GM12865 (cell line): ENCODE measurements around the gene MFSD6.

ENCODE experiments used
- DNase-seq: peaks from one replicate; pipeline ENCODE4 v3.0.0; 2010; ENCODE audit warnings: low read depth
- H3K4me3 ChIP-seq: 2 replicates; pipeline ENCODE4 v1.5.1; 2011; ENCODE audit warnings: mild to moderate bottlenecking, low read depth, low read length, control low read depth
- CTCF ChIP-seq: IDR thresholded peaks from 2 replicates; pipeline ENCODE4 v1.5.1; 2011; ENCODE audit warnings: low read length, control low read depth, low read depth, inconsistent platforms; ENCODE audit not compliant: insufficient read depth; ENCODE audit errors: missing control alignments

MFSD6 gene

GRCh38 chr2:190443778-190444481, 35.8 kb downstream of the MFSD6 start:
- no peak for DNase-seq
- TF ChIP-seq CTCF: no peak
- no peak overlapping the region for H3K4me3 ChIP-seq

GRCh38 chr2:190444976-190445375, 36.8 kb downstream of the MFSD6 start:
- DNase-seq: no peak
- TF ChIP-seq CTCF: no peak
- H3K4me3 ChIP-seq: no peak overlapping the region

GRCh38 chr2:190446193-190446592, 38.0 kb downstream of the MFSD6 start:
- no peak overlapping the region for H3K4me3 ChIP-seq
- TF ChIP-seq CTCF: no peak
- no peak for DNase-seq

GRCh38 chr2:190446750-190447516, 38.8 kb downstream of the MFSD6 start:
- H3K4me3 ChIP-seq: no peak overlapping the region
- TF ChIP-seq CTCF: no peak
- no peak for DNase-seq

- no peak for DNase-seq
- TF ChIP-seq CTCF: no peak
- no peak overlapping the region for H3K4me3 ChIP-seq
Measured at GRCh38 chr2:190447766-190448165, 39.6 kb downstream of the MFSD6 start.

GRCh38 chr2:190449925-190450324, 41.8 kb downstream of the MFSD6 start:
- DNase-seq: no peak
- TF ChIP-seq CTCF: no peak
- no peak overlapping the region for H3K4me3 ChIP-seq
